ENCODE results near the gene ABLIM3.

ABLIM3 gene

DNA sequence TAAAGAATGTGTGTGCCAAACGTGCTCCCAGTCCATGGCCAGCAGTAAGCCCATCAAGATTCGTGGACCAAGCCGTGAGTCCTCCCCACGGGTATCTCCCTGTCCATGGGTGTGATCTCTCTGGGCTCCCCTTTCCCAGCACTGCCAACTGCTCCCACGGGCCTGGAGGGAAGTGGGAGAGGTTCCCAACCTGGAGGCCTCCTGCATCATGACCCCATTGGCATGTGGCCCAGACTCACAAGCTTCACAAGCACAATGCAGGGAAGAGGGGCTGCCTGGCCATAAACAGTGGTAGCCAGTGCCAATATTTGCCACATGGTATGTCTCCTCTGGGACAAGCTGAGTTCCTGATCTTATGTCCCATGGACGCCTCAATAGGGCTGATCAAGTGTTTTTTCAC, 59.1 kb downstream of the ABLIM3 start:
- no peak overlapping the region for H3K4me3 ChIP-seq (ENCODE audit: low read depth, low read length)
- POLR2A ChIA-PET: no interaction called here
- DNase-seq (ENCODE audit: low read depth, low spot score): no peak
- CTCF ChIA-PET: interaction anchor here (1.1 to 1.8 kb wide), 2 partner anchors 59 to 182 kb away, joined by 3 to 5 read pairs; partner anchors contain the start of gene ABLIM3
- TF ChIP-seq, protein P1, sequence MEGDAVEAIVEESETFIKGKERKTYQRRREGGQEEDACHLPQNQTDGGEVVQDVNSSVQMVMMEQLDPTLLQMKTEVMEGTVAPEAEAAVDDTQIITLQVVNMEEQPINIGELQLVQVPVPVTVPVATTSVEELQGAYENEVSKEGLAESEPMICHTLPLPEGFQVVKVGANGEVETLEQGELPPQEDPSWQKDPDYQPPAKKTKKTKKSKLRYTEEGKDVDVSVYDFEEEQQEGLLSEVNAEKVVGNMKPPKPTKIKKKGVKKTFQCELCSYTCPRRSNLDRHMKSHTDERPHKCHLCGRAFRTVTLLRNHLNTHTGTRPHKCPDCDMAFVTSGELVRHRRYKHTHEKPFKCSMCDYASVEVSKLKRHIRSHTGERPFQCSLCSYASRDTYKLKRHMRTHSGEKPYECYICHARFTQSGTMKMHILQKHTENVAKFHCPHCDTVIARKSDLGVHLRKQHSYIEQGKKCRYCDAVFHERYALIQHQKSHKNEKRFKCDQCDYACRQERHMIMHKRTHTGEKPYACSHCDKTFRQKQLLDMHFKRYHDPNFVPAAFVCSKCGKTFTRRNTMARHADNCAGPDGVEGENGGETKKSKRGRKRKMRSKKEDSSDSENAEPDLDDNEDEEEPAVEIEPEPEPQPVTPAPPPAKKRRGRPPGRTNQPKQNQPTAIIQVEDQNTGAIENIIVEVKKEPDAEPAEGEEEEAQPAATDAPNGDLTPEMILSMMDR (IDR thresholded peaks at IDR 0.05; ENCODE audit: insufficient read depth, low read length, missing control alignments): no peak

DNA sequence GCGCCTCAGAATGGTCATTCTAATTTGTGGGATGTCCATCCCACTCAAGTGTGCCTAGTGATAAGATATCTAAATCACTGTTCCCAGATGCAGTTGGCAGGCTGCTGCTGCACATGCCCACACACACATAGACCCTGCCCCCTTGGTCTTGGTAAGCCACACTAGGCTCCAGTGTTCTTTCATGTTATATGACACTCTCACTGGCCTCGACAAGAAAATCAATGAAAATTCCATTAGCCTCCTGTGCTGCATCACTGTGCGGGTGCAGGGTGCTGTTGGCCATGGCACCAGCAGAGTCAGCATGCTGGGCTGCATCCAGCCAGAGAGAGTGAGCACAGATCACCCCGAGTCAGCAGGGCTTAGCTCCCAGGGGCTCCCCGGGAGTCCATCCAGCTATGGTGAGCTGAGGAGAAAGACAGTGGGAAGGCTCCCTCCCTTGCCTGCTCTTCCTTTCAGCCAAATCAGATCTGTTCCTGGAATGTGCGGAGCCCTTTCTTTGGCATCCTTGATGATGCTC, 59.9 kb downstream of the ABLIM3 start:
- ChIA-PET CTCF (interaction anchor here (1.8 kb wide), 1 partner anchor 60 kb away, joined by 5 read pairs; the partner anchor contains the start of gene ABLIM3), POLR2A (no interaction called here)
- TF ChIP-seq, protein P1 (IDR thresholded peaks at IDR 0.05; ENCODE audit: insufficient read depth, low read length, missing control alignments): no peak
- no peak overlapping the region for H3K4me3 ChIP-seq (ENCODE audit: low read depth, low read length)
- DNase-seq (ENCODE audit: low read depth, low spot score): no peak

DNA sequence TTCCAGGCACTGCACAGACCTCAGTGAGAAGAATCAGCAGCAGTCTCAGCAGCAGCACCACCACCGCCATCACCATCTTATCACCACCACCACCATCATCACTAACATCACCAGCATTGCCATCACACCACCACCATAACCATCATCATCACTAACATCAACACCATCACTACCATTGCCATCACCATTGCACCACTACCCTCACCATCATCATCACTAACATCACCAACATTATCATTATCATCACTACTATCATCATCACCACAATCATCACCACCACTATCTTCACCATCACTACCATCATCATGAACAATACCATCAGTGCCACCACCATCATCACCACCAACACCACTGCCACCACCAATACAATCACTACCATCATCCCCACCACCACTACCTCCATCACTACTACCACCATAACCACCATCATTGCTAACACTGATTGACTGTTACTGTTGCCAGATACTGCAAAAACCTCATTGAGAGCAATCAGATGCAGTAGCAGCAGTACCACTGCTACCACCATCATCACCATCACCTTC, 61.7 kb downstream of the ABLIM3 start:
- POLR2A ChIA-PET: no interaction called here
- DNase-seq (ENCODE audit: low read depth, low spot score): no peak
- CTCF ChIA-PET: interaction anchor here (1.1 kb wide), 1 partner anchor 62 kb away, joined by 3 read pairs; the partner anchor contains the start of gene ABLIM3
- no peak overlapping the region for H3K4me3 ChIP-seq (ENCODE audit: low read depth, low read length)
- TF ChIP-seq, protein P1 (IDR thresholded peaks at IDR 0.05; ENCODE audit: insufficient read depth, low read length, missing control alignments): no peak

DNA sequence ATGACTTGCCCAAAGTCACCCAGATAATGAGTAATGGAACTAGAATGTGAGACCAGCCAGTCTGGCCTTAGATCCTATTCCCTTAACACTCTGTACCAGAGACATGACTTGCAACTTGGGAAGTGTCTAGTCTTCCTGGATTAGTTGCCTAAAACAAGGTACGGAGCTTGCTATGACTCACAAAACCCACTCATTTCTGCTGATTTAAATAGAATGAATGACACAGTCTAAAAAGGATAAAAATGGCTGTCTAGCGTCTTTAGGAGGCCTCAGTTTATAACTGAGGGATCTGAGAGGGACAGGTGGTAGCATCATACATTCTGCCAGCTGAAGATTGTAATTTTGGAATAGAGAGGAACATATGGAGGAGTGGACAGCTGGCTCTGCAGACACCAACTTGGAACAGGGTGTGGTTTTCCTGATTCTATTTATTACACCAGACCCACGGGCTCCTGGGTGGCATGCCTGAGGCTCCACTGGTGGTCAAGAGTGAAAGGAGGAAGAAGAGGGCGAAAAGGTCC, 62.7 kb downstream of the ABLIM3 start:
- POLR2A ChIA-PET: no interaction called here
- DNase-seq (ENCODE audit: low read depth, low spot score): no peak
- no peak overlapping the region for H3K4me3 ChIP-seq (ENCODE audit: low read depth, low read length)
- CTCF ChIA-PET: interaction anchor here (1.2 to 1.3 kb wide), 4 partner anchors 9 to 74 kb away, joined by 3 to 5 read pairs (median 4); partner anchors contain the start of gene ABLIM3
- TF ChIP-seq, protein P1 (IDR thresholded peaks at IDR 0.05; ENCODE audit: insufficient read depth, low read length, missing control alignments): no peak

DNA sequence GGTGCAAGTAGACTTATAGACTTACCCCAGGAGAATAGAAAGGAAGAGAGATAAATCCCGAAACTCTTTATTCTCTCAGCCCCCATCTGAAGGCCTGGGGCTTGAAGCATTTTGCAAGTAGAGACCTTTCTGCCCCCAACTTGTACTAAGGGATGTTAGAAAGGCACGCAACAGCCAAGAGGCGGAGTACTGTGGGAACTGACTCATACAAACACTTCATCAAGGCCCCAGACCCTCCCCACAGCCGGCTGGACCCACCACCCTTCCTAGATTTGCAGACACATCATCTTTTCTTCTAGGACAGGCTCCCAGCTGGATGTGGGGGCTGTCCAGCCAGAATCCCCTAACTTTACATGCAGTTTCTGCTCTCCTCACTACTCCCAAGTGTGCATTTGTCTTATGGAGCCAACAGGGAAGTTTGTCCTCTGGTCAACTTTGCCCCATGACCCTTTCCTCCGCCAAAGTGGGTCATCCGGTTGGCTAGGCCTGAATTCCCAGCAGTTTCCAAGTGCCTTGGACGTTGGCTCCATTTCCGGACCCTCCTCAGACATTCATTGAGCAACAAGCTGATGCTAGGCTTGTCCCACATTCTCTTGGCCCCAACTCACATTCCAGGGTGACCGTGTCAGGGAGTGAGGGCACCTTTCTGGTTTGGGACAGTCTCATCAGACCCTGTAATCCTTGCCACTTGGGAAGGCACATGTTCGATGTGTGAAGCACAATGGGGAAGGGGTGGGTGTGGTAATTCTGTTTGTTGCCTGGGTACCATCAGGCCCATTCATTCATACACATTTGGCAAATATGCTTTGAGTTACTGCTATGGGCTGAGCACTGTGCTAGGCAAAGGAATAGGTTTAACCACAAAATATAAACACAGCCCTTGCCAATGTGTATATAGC, 64.6 kb downstream of the ABLIM3 start:
- ChIA-PET POLR2A (no interaction called here), CTCF (no interaction called here)
- no peak for DNase-seq (ENCODE audit: low read depth, low spot score)

More for the DNA sequence above, 64.6 kb downstream of the ABLIM3 start:
- H3K4me3 ChIP-seq (ENCODE audit: low read depth, low read length): no peak overlapping the region
- TF ChIP-seq, protein P1 (IDR thresholded peaks at IDR 0.05; ENCODE audit: insufficient read depth, low read length, missing control alignments): no peak

Data from AG04449 (cell line).